Neural progenitor cell (in vitro differentiated cells): Measurements from ENCODE around the gene OPCML. TPM values are rescaled to one million over a fixed set of nuclear protein-coding genes. Genes with fewer than 3 reads are reported as not detected.

Experiments
- DNase-seq: peaks from one replicate; pipeline ENCODE4 v3.0.0-alpha.2; 2016; ENCODE audit warnings: low spot score
- H2AFZ ChIP-seq: fragments of 200-600 bp; sonication (generic); replicated peaks from 2 replicates; pipeline ENCODE4 v1.6.1; 2016; ENCODE audit warnings: antibody characterized with exemption
- H3F3A ChIP-seq: fragments of 200-600 bp; sonication (generic); 2 replicates; pipeline ENCODE4 v1.6.1; 2016; ENCODE audit warnings: antibody characterized with exemption, low read depth
- H3K27ac ChIP-seq: fragments of 200-600 bp; sonication (generic); 2 replicates; pipeline ENCODE4 v1.5.1; 2016; ENCODE audit warnings: mild to moderate bottlenecking
- H3K27me3 ChIP-seq: fragments of 200-600 bp; sonication (generic); 2 replicates; pipeline ENCODE4 v1.6.1; 2016; ENCODE audit warnings: mild to moderate bottlenecking, moderate library complexity
- H3K36me3 ChIP-seq: fragments of 200-600 bp; sonication (generic); 2 replicates; pipeline ENCODE4 v1.5.1; 2016
- H3K4me1 ChIP-seq: fragments of 200-600 bp; sonication (generic); 2 replicates; pipeline ENCODE4 v1.6.1; 2016; ENCODE audit warnings: mixed run types
- H3K4me2 ChIP-seq: fragments of 200-600 bp; sonication (generic); 2 replicates; pipeline ENCODE4 v1.6.1; 2016
- H3K4me3 ChIP-seq: fragments of 200-600 bp; sonication (generic); 2 replicates; pipeline ENCODE4 v1.5.1; 2016
- H3K79me2 ChIP-seq: fragments of 200-600 bp; sonication (generic); 2 replicates; pipeline ENCODE4 v1.6.1; 2016; ENCODE audit warnings: low read depth
- H3K9ac ChIP-seq: fragments of 200-600 bp; sonication (generic); 2 replicates; pipeline ENCODE4 v1.6.1; 2016
- H3K9me3 ChIP-seq: fragments of 200-600 bp; sonication (generic); 2 replicates; pipeline ENCODE4 v1.5.1; 2016; ENCODE audit warnings: low read depth
- H4K20me1 ChIP-seq: fragments of 200-600 bp; sonication (generic); 2 replicates; pipeline ENCODE4 v1.6.1; 2016; ENCODE audit warnings: low read depth
- H3K27ac Mint-ChIP-seq: 3 replicates; pipeline ENCODE4 v1.8.0; 2021; ENCODE audit warnings: mixed read lengths
- H3K27me3 Mint-ChIP-seq: 2 replicates; pipeline ENCODE4 v1.8.0; 2022; ENCODE audit warnings: low read depth, mild to moderate bottlenecking, inconsistent platforms, moderate library complexity, mixed read lengths; ENCODE audit not compliant: insufficient read depth
- H3K36me3 Mint-ChIP-seq: 3 replicates; pipeline ENCODE4 v1.8.0; 2021; ENCODE audit warnings: mixed read lengths
- H3K4me1 Mint-ChIP-seq: 3 replicates; pipeline ENCODE4 v1.8.0; 2021; ENCODE audit warnings: mixed read lengths
- H3K4me3 Mint-ChIP-seq: 3 replicates; pipeline ENCODE4 v1.8.0; 2021; ENCODE audit warnings: mild to moderate bottlenecking, moderate library complexity, mixed read lengths
- H3K9me3 Mint-ChIP-seq: 3 replicates; pipeline ENCODE4 v1.8.0; 2020; ENCODE audit warnings: mixed read lengths
- EZH2 ChIP-seq: fragments of 200-600 bp; sonication (generic); IDR thresholded peaks from 2 replicates; pipeline ENCODE4 v1.6.1; 2017; ENCODE audit warnings: antibody characterized with exemption, mild to moderate bottlenecking, moderate library complexity
- EZH2phosphoT487 ChIP-seq: fragments of 200-600 bp; sonication (generic); IDR thresholded peaks from 2 replicates; pipeline ENCODE4 v1.6.1; 2017; ENCODE audit warnings: antibody characterized with exemption
- total RNA-seq: library from RNA; depleted of rRNA; stranded (reverse); fragments of >200 nt; gene quantifications from 2 replicates; pipeline ENCODE4 v1.2.3, GENCODE V29; 2015; ENCODE audit warnings: low replicate concordance
- TF ChIP-seq, protein P1 (sequence below): fragments of 200-600 bp; sonication (generic); IDR thresholded peaks from 2 replicates; pipeline ENCODE4 v1.5.1; 2017; ENCODE audit warnings: antibody characterized with exemption, mild to moderate bottlenecking

Gene OPCML
- total RNA-seq, 1 donor from 2014 or later: 0.02 TPM

DNA sequence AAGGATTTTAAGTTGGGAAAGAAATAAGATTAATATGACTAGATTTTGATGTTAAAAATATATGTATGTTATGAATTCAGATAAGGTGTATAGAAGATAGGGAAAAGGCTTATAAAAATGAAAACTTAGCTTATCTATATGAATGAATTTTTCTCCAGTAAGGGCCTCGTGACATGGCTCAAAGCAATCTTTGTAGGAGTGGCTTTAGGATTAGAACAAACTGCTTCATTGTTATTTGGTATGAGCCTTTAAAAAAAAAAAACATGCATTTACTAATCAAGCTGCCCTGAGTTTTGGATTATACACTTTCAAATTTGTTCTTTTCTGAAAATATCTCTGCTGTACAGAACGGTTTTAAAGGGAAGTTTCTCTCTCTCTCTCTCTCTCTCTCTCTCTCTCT, 905.9 kb downstream of the OPCML start:
- no peaks in the 10 kb centered on the region for H3K36me3 Mint-ChIP-seq
- TF ChIP-seq EZH2phosphoT487 (no peak), EZH2 (no peak)
- TF ChIP-seq, protein P1, sequence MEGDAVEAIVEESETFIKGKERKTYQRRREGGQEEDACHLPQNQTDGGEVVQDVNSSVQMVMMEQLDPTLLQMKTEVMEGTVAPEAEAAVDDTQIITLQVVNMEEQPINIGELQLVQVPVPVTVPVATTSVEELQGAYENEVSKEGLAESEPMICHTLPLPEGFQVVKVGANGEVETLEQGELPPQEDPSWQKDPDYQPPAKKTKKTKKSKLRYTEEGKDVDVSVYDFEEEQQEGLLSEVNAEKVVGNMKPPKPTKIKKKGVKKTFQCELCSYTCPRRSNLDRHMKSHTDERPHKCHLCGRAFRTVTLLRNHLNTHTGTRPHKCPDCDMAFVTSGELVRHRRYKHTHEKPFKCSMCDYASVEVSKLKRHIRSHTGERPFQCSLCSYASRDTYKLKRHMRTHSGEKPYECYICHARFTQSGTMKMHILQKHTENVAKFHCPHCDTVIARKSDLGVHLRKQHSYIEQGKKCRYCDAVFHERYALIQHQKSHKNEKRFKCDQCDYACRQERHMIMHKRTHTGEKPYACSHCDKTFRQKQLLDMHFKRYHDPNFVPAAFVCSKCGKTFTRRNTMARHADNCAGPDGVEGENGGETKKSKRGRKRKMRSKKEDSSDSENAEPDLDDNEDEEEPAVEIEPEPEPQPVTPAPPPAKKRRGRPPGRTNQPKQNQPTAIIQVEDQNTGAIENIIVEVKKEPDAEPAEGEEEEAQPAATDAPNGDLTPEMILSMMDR: no peak
- peaks cover 4% of the 10 kb centered on the region for H3K4me1 ChIP-seq
- no peak overlapping the region for H3K4me3 ChIP-seq
- H3K27me3 ChIP-seq: no peaks in the 10 kb centered on the region
- no peaks in the 10 kb centered on the region for H3K9me3 ChIP-seq
- no peak overlapping the region for H3K9ac ChIP-seq
- no peak overlapping the region for H3K27ac ChIP-seq
- H3K9me3 Mint-ChIP-seq: peaks cover 2% of the 10 kb centered on the region
- H3K4me2 ChIP-seq: no peak overlapping the region
- H3K27me3 Mint-ChIP-seq: no peaks in the 10 kb centered on the region
- no peaks in the 10 kb centered on the region for H3K79me2 ChIP-seq
- H3K36me3 ChIP-seq: no peaks in the 10 kb centered on the region
- peaks cover 12% of the 10 kb centered on the region for H3K4me1 Mint-ChIP-seq
- H3F3A ChIP-seq: no peaks in the 10 kb centered on the region
- H4K20me1 ChIP-seq: no peaks in the 10 kb centered on the region
- H2AFZ ChIP-seq: no peak overlapping the region
- DNase-seq: no peak
- no peak overlapping the region for H3K27ac Mint-ChIP-seq
- no peak overlapping the region for H3K4me3 Mint-ChIP-seq

DNA sequence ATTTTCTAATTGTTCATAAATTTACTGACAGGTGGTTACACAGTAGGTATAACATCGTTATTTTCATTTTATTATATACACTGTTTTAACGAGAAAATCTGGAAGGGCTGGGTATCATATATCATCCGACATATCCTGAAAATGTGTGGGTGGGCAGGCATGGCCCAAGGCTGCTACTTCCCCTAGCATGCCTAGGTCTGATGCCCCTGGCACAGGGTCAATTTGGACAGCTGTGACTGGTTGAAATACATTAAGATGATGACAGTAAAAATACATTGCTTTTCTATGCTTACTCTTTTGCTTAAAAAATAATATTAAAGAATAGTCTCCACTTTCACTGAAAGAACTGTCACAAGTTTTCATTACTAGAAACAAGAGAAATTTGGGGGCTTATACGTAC, 908.8 kb downstream of the OPCML start:
- no peak overlapping the region for H3K4me2 ChIP-seq
- H3K4me3 ChIP-seq: no peak overlapping the region
- no peaks in the 10 kb centered on the region for H4K20me1 ChIP-seq
- no peak for DNase-seq
- no peaks in the 10 kb centered on the region for H3K27me3 ChIP-seq
- no peaks in the 10 kb centered on the region for H3K9me3 ChIP-seq
- peaks cover 10% of the 10 kb centered on the region for H3K4me1 Mint-ChIP-seq
- H3K4me1 ChIP-seq: peaks cover 4% of the 10 kb centered on the region
- no peak overlapping the region for H3K27ac ChIP-seq
- H3K4me3 Mint-ChIP-seq: no peak overlapping the region
- no peak overlapping the region for H3K9ac ChIP-seq
- H3K36me3 Mint-ChIP-seq: no peaks in the 10 kb centered on the region
- peaks cover 2% of the 10 kb centered on the region for H3K9me3 Mint-ChIP-seq
- no peaks in the 10 kb centered on the region for H3K79me2 ChIP-seq
- no peaks in the 10 kb centered on the region for H3F3A ChIP-seq
- TF ChIP-seq, protein P1: no peak
- TF ChIP-seq EZH2 (no peak), EZH2phosphoT487 (no peak)
- H3K36me3 ChIP-seq: no peaks in the 10 kb centered on the region
- no peak overlapping the region for H3K27ac Mint-ChIP-seq
- H2AFZ ChIP-seq: no peak overlapping the region
- H3K27me3 Mint-ChIP-seq: no peaks in the 10 kb centered on the region

- H3K4me1 Mint-ChIP-seq: peaks cover 9% of the 10 kb centered on the region
- H2AFZ ChIP-seq: no peak overlapping the region
- no peaks in the 10 kb centered on the region for H3K36me3 Mint-ChIP-seq
- peaks cover 4% of the 10 kb centered on the region for H3K4me1 ChIP-seq
- TF ChIP-seq EZH2phosphoT487: no peak
- TF ChIP-seq EZH2: no peak
- TF ChIP-seq, protein P1: no peak
- H3F3A ChIP-seq: no peaks in the 10 kb centered on the region
- H3K27ac ChIP-seq: no peak overlapping the region
- H3K9me3 ChIP-seq: no peaks in the 10 kb centered on the region
- no peak overlapping the region for H3K9ac ChIP-seq
- peaks cover 2% of the 10 kb centered on the region for H3K9me3 Mint-ChIP-seq
- no peak overlapping the region for H3K4me2 ChIP-seq
- H3K27ac Mint-ChIP-seq: peak overlapping the region; percentile 9
- DNase-seq: no peak
- H3K4me3 ChIP-seq: no peak overlapping the region
- H4K20me1 ChIP-seq: no peaks in the 10 kb centered on the region
- no peaks in the 10 kb centered on the region for H3K79me2 ChIP-seq
- no peaks in the 10 kb centered on the region for H3K36me3 ChIP-seq
- no peak overlapping the region for H3K4me3 Mint-ChIP-seq
- H3K27me3 ChIP-seq: no peaks in the 10 kb centered on the region
- H3K27me3 Mint-ChIP-seq: no peaks in the 10 kb centered on the region
Measured at GRCh38 chr11:132621976-132622580, 910.2 kb downstream of the OPCML start.
